SKM-1 treated with dmso at 0.1 percent for 144 hours (cell line): Measurements from ENCODE around the gene CHST11.
A peak's percentile ranks its signal among the peaks of the same experiment; 100 is the strongest.

Source experiments
- DNase-seq: peaks from one replicate; lab custom pipeline; 2025; ENCODE audit not compliant: unreplicated experiment; lab: John Stamatoyannopoulos, UW

CHST11 gene

DNA sequence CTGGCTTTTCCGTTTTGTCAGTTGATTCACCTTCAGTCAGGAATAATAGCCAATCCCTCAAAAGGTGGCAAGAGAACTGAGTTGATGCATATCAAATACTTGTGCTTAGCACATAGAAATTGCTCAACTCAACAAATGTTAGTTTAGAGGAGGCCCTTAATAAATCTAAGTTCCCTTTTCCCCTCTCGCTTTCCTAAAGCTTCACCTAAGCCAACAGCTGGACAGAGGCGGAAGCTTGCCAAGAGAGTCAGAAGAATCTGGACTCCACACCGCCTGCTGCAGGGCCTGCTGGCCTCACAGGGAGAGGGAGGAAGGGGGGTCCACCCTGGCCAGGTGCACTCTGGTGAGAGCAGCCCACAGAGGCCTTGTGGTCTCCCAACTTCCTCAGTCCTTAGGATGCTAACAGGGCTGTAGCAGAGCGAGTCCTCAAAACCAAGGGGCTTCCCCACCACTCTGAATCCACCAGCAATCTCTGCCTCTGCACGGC lies 213.1 kb downstream of the CHST11 start:
- peak; percentile 67 for DNase-seq

DNA sequence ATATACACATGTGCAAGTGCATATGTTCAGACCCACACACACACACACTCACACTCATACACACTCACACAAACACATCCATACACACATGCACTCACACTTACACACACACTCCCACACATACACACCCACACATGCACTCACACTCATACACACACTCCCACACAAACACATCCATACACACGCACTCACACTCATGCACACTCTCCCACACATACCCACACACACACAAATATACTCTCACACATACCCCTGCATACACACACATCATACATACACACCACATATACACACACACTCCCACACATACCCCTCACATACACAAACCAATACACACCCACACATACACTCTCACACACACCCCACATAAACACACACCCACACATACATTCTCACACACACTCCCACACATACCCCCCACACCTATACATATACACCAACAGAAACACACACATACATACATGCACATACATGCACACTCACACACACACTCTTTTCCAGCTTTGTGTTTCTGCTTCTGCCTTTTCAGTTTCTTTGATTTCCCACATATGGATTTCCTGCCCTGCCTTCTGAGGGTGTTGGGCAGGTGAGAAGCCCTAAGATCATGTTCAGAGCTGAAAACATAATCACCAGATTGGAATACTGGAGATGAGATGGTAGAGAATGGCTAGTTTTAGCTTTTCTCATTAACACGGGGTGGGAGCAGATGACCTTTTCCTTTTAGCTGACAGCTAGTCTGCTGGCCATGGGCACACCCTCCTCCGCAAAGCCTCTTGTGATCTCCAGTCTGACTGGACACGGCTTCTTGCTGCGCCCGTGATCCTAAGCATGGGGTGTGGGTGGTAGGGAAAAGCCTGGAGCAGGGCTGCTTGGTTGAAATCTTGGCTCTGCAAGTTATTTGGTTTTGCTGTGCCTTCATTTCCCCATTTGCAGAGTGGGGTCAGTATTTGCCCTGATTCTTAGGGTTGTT lies 214.0 kb downstream of the CHST11 start:
- DNase-seq = no peak

DNA sequence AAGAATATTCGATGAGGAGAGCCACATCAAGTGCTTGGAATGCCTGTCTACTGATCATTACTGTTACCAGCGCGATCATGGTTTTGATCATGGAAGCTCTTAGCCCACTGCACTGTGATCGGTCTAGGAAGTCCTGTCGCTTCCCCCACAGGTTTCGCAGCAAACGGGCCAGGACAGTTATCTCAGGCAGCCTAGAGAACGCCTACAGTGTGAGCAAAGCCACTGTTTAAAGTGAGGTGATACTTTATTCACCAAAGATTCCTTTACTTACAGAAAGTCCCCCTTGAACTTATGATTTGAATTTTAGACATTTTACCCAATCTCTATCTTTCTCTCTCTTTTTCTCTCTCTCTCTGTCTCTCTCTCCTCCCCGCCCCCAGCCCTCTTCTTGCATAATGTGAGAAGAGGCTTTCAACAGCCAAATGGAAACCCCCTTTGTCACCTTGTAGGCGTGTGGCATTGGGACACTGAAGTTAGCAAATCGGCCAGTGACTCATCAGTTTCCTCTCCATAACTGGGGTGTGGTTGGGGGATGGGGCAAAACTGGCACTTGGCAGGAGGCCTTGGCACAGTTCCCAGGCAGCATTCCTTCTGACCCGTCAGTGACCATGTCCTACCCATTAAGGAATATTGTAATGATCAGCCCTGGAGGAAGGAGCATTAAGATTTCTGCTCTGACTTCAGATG lies 214.8 kb downstream of the CHST11 start:
- DNase-seq = peak; percentile 55

DNA sequence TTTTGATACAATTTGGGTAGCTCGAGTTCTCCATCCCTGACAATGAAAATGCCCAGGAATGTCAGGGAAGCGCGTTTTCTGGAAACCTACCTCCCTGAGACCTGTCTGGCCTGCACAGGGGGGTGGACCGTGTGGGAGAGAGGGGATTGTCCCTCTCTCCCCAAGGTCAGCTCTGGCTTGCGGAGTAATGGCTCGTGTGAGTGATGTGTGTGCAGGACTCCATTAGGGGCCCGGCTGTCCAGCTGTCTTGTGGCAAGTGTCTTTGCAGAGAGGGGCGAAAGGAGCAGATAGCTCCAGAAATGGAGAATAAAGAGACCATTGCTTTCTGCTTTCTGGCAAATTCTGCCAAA lies 215.3 kb downstream of the CHST11 start:
- no peak for DNase-seq

DNA sequence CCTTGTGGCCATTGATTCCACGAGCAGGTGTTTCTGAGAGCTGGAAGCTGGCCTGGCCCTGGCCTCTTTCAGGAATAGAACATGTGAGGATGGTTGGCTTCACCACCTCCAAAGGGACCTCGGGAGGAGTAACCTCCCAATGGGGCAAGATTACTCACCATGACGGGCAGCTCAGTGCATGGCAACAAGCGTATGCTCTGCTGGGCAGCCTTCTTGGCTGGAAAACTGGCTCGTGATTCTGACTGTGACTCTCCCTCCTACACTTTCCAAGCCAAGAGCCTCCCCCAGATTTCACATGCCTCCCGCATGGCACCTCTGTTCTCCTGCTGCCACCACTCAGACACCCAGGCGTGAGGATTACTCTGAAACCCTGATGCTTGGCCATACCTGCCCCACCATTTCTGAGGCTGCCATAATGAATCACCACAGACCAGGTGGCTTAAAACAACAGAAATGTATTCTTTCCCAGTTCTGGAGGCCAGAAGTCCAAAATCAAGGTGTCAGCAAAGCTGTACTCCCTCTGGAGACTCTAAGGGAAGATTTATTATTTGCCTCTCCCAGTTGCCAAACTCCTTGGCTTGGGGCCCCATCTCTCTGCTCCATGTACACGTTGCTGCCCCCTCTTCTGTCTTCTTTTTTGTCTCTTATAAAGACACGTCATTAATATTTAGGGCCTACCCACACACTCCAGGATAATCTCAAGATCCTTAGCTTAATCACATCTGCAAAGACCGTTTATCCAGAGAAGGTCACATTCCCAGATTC lies 215.9 kb downstream of the CHST11 start:
- DNase-seq = no peak

DNA sequence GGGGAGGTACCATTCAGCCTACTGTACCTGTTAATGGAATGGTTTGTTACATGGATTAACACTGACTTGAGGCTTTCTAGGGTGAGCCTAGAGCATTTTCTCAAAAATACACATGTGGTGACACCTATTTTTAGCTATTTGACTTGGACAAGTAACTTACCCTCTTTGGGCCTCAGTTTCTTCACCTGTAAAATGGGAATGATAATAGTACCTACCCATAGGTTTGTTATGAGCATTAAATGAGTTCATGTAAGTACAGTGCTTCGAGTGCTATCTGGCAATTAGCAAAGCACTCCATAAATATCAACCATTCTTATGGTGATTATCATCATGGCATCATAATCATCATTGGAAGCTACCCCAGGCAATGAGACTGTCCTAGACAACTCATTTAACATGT lies 216.5 kb downstream of the CHST11 start:
- no peak for DNase-seq

DNA sequence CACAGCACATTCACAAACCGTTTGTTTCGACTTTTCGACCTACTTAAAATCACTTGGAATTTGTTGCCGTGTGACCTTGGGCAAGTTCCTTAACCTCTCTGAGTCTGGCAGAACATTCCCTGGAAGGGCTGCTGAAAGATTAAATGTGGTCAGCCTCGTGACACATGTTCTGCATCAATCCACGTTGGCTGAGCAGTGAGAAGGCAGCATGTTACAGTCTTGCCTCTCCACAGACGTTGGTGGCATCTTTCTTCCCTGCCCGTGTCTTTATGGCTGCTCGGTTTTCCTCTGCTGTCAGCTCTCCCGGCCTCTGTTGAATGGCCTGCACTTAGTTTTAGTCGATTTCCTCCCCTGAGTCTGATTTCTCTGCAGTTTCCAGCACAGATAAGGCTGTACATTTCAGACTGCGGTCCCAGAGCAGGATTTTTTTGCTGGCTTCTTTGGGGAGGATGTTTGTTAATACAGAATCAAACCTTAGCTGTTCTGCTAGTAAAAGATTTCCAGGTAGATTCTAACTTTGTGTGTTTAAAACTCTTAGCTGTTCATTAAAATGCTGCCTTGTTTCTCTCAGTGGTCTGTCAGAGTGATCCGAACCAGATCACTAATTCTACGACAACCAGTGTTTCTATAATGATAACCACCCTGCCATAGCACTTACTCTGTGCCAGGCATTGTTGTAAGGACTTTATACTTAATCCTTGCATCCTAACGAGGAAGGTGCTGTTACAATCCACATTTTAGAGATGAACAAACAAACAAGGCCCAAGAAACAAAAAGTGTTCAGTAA lies 217.1 kb downstream of the CHST11 start:
- DNase-seq = no peak

DNA sequence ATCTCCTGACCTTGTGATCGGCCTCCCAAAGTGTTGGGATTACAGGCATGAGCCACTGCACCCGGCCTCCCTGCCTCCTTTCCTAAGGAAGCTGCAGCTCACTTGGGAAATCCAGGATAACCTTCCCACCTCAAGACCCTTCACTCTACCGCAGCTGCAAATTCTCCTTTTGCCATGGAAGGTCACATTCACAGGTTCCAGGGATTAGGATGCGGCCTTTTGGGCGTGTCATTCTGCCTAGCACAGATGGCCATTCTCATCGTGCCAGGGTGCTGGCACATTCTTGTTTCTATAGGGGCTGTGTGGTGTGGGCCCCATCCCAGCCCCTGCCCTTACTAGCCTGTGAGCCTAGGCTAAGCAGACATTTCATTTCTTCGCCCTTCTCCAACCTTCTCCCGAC lies 219.9 kb downstream of the CHST11 start:
- DNase-seq = no peak

DNA sequence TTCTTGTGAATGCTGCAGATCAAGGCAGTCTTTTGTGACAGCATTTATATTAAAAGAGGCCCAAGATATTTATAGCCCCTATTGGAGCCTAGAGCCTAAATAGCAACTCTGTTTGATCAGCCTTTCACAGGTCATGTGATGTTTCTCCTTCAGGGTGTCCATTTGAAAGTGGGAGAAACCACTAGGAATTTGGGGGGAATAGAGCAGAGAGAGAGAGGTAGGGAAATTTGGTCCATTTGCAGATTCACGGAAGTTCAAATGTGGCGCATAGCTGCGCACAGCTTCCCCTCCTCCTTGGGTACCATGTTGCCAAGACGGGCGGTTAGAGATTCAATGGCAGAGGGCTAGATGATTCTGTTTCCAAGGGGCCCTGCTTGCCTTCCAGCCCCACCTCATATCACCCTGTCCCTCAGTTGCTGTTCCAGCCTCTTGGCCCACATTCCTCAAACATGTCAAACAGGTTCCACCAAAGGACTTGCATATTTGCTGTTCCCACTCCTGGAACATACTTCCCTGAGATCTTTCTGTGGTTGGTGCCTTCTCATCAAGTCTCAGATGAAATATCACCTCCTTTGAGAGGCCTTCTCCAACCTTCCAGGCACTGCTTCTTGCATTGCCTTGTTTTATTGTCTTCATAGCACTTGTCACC lies 220.8 kb downstream of the CHST11 start:
- no peak for DNase-seq

DNA sequence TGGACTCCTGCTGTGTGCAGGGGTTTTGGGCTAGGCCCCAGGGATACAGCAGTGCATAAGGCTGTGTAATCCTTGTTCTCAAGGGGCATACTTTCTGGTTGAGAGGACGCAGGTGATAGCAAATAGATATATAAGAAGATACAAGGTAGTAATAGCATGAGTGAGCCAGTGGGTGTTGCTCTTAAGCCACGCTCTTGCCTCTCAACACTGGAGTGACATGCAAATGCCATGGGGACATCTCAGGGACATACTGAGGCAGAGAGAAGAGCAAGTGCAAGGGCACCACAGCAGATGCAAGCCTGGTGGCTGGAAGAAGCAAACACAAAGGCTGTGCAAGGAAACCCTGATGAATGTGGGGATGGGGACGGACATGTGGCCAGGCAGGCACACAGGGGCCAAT lies 223.3 kb downstream of the CHST11 start:
- DNase-seq = no peak

DNA sequence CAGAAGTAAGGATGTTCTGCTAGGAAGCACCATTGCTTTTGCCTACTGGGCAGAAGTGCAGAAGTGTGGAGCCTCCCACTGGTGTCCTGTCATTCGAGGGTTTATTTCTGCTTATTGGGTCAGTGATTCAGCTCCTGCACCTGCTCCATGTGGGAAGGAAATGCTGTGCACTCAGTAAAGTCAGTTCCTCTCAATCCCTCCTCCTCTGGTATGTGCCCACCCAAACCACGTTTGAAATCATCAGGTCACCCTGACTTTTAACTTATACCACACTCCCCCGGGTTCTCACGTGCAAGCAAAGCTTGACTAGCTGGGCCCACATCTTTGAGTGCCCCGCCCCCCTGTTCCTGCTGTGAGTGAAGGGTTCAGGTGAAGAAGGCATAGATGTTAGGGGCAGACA lies 223.7 kb downstream of the CHST11 start:
- no peak for DNase-seq

DNA sequence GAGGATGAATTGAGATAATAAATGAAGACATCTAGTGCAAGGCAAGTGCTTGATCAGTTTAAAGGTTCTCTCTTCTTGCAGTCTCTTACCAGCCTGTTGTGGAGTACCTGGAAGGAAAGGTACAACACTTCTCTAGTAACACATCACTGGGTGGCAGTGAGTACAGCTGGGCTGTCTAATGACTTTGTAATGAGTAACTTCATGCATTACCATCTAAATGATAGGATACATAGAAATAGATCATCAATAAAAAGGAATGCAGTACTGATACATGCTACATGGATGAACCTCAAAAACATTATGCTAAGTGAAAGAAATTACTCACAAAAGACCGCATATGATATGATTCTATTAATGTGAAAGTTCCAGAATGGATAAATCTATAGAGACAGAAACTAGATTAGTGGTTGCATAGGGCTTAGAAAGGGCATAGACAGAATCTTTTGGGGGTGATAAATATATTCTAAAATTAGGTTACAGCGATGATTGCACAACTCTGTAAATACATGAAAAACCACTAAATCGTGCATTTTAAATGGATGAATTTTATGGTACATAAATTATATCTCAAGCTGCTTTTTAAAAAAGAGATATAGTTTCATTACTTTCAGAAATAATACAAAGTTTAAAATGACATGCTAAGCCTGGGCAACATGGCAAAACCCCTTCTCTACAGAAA lies 224.4 kb downstream of the CHST11 start:
- DNase-seq = no peak

DNA sequence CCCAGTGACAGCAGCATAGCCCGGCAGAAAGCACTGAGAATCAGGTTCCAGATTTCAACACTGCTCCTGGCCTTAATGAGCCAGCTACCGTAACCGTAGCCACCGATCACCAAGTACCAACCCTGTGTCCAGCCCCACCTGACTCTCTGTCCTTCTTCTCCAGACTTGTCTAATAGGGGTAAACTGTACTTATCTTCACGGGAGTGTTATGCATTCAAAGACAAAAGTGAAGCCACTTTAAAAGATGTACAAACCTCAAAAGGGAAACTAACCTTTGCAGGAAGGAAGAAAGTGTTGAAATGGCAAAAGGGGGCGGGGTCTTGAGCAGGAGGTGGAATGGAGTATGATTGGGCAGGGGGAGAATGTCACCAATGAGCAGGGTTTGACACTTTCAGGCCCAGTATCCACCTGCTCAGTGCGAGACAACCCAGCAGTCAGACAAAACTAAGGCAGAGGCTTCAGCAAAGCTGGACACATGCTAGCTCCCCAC lies 226.1 kb downstream of the CHST11 start:
- DNase-seq = peak; percentile 59

DNA sequence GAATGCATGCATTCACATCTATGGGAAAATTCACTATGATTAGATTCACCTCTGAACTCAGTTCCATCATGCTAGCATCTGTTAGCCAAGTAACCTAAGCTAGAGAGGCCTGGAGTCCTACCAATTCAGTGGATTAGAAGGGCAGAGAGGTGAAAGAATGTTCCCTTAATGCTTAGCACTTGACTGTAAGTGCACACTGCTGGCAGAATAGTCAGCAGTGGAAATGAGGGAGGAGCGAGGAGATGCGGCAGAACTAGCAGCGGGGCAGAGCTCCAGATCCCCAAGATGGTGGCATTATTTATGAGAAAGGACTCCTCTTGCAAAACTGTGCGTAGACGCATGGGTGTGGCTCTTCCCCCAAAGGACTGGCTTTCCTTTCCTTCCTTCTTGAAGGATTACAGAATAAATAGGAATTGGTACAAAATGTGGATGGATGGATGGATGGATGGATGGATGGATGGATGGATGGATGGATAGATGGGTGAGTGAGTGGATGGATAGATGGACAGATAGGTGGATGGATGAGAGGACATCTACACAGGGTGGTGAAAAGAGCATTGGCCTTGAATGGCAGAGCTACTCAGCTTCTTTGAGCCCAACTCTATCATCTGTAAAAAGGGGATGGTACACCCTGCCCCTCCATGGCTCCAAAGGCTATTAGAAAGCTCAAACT lies 227.2 kb downstream of the CHST11 start:
- no peak for DNase-seq

DNA sequence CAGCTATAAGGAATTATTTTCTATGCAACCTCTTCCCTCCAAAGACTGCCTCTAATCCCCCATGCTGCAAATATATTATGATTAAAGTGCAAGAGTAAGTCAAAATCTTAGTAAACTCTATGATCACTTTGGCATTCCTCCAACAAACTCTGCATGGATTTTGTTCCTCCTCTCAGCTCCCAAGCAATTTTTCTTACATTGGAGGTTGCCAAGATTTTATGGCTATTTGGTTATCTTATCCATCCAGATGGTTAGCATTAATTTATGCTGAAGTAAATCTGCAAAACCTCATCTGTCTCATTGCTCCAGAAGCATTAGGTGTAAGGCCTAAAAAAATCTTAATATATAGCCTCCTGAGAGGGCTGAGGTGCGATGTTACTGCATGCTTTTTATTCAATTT lies 228.1 kb downstream of the CHST11 start:
- no peak for DNase-seq

DNA sequence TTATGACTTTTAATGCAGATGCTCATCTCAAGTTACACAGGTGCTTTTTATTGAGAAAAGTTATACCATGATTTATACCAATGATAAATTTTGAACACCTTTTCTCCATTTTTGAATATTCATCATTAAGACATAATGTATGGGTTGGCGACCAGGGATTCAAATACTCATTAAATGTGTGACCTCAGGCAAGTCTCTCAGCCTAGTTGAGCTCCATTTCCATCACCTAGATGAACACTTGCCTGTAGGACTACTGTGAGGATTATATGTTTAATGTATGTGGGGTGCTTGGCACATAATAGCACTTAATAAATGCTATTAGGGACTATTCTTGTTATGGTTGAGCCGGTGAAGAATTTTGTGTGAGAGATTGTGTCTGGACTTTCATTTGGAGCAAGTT lies 228.6 kb downstream of the CHST11 start:
- DNase-seq = no peak

DNA sequence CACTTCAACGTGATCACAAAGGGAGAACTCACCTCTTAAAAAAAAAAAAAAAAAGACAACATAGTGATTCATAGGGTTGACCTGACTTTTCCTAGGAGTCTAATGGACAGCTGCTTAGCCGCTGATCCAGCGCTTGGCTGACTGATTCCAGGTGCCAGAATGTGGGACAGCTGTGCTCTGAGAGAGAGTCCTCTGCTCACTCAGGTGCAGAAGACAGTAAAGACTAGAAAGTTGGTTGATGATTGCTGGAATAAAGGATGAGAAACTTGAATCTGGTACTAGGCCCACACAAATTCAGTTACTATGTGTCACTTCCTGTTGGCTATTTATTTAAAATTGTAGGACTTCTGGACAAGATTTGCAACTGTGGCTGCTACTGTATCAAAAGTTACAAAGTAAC lies 229.4 kb downstream of the CHST11 start:
- no peak for DNase-seq

DNA sequence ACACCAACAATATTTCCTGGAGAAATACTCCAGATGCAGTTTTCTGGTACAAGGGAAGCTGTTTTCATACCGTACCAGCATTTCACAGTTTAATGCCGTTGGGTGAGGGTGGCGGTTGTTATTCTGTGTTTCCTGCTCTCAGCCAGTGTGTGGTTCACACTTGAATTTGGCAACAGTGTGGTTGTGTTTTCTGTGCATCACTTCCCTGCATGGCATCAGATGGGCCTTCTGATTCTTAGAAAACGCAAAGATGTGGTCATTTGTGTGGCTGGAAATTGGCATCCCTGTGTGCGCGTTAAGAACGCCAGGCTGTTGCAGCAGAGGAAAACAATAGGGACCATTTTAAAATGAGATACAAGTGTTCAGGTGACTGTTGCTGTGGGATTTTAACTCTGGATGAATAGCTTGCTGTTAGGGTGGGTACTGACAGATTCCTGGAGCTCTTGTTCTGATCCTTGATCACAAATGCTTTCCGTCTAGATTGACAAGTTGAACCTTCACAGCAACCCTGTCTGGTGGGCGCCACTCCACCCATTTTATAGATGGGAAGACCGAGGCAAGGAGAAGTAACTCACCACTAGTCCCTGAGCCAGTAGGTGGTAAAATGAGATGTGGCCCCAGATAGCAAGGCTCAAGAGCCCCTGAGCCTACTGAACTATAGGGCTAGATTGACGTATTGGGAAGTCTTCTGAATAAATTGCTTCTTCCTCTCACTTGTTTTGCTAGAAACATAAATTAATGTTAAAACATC lies 231.2 kb downstream of the CHST11 start:
- peak; percentile 53 for DNase-seq
